Ovary (tissue), 3 donors: ENCODE measurements around the gene MEIS1.

Experiments used
- CTCF ChIP-seq, 3 donors: fragments of 450-650 bp in 2 of 3; fragments of 200-600 bp in 1 of 3; IDR thresholded peaks; one replicate each; pipeline versions ENCODE4 v1.5.1 to v1.8.0; 2016 to 2022; ENCODE audit warnings: antibody characterized with exemption in 3 of 3, mild to moderate bottlenecking in 1 of 3
- POLR2A ChIP-seq: fragments of 450-650 bp; IDR thresholded peaks from one replicate; pipeline ENCODE4 v1.6.1; 2017; ENCODE audit warnings: antibody characterized with exemption, mild to moderate bottlenecking, moderate library complexity
- donor health status: DM: no; HTN: no; CAD: no.

GRCh38 chr2:66445925-66446871 is 11.3 kb downstream of the MEIS1 start:
- TF ChIP-seq CTCF (IDR thresholded peaks at IDR 0.05) (no peak), POLR2A (no peak)
